Chondrocyte (in vitro differentiated cells): ENCODE results near the gene BHLHE41. TPM values are rescaled to one million over a fixed set of nuclear protein-coding genes. Genes with fewer than 3 reads are reported as not detected.

Experiments
- DNase-seq: peaks from one replicate; pipeline ENCODE4 v3.0.0; 2021; ENCODE audit warnings: mixed read lengths, low spot score
- H3K27ac Mint-ChIP-seq: one replicate; pipeline ENCODE4 v1.8.0; 2021; ENCODE audit warnings: mild to moderate bottlenecking, moderate library complexity, mixed read lengths; ENCODE audit not compliant: unreplicated experiment
- H3K27me3 Mint-ChIP-seq: 2 replicates; pipeline ENCODE4 v1.8.0; 2021; ENCODE audit warnings: low read depth, mixed read lengths
- H3K36me3 Mint-ChIP-seq: 2 replicates; pipeline ENCODE4 v1.8.0; 2021; ENCODE audit warnings: low read depth, mixed read lengths
- H3K4me1 Mint-ChIP-seq: 2 replicates; pipeline ENCODE4 v1.8.0; 2021; ENCODE audit warnings: low read depth, mild to moderate bottlenecking, mixed read lengths
- H3K4me3 Mint-ChIP-seq: one replicate; pipeline ENCODE4 v1.8.0; 2021; ENCODE audit warnings: mild to moderate bottlenecking, moderate library complexity, mixed read lengths; ENCODE audit not compliant: unreplicated experiment
- H3K9me3 Mint-ChIP-seq: 2 replicates; pipeline ENCODE4 v1.8.0; 2021; ENCODE audit warnings: low read depth, mixed read lengths
- CTCF ChIP-seq: fragments of 200-600 bp; sonication (generic); IDR thresholded peaks from 2 replicates; pipeline ENCODE4 v1.5.0; 2021; ENCODE audit warnings: antibody characterized with exemption, mild to moderate bottlenecking, moderate library complexity
- total RNA-seq: library from RNA; stranded (reverse); gene quantifications from 3 replicates; pipeline ENCODE4 v1.2.1, GENCODE V29; 2021

BHLHE41 gene
- total RNA-seq, 1 donor from 2014 or later: 6.0 TPM

GRCh38 chr12:26153421-26154154 is 28.8 kb upstream of the BHLHE41 start:
- DNase-seq: no peak
- no peak overlapping the region for H3K4me3 Mint-ChIP-seq
- no peaks in the 10 kb centered on the region for H3K36me3 Mint-ChIP-seq
- H3K27ac Mint-ChIP-seq: peak overlapping the region; percentile 73
- H3K27me3 Mint-ChIP-seq: no peaks in the 10 kb centered on the region
- peaks cover 44% of the 10 kb centered on the region for H3K4me1 Mint-ChIP-seq
- H3K9me3 Mint-ChIP-seq: no peaks in the 10 kb centered on the region
- peak; percentile 51 for TF ChIP-seq CTCF

GRCh38 chr12:26152507-26153102 is 27.8 kb upstream of the BHLHE41 start:
- TF ChIP-seq CTCF: no peak
- no peaks in the 10 kb centered on the region for H3K27me3 Mint-ChIP-seq
- H3K27ac Mint-ChIP-seq: peak overlapping the region; percentile 15
- DNase-seq: no peak
- no peak overlapping the region for H3K4me3 Mint-ChIP-seq
- H3K36me3 Mint-ChIP-seq: no peaks in the 10 kb centered on the region
- peaks cover 44% of the 10 kb centered on the region for H3K4me1 Mint-ChIP-seq
- H3K9me3 Mint-ChIP-seq: no peaks in the 10 kb centered on the region

GRCh38 chr12:26150736-26151450 is 26.1 kb upstream of the BHLHE41 start:
- Mint-ChIP-seq H3K27ac (peak overlapping the region; percentile 86), H3K27me3 (no peaks in the 10 kb centered on the region), H3K36me3 (no peaks in the 10 kb centered on the region), H3K4me1 (peaks cover 44% of the 10 kb centered on the region), H3K9me3 (no peaks in the 10 kb centered on the region), H3K4me3 (no peak overlapping the region)
- no peak for TF ChIP-seq CTCF
- DNase-seq: no peak

GRCh38 chr12:26149968-26150500 is 25.2 kb upstream of the BHLHE41 start:
- DNase-seq: no peak
- TF ChIP-seq CTCF: no peak
- Mint-ChIP-seq H3K27me3 (no peaks in the 10 kb centered on the region), H3K9me3 (no peaks in the 10 kb centered on the region), H3K36me3 (no peaks in the 10 kb centered on the region), H3K4me3 (no peak overlapping the region), H3K27ac (peak overlapping the region; percentile 86), H3K4me1 (peaks cover 44% of the 10 kb centered on the region)

GRCh38 chr12:26148291-26148690 is 23.5 kb upstream of the BHLHE41 start:
- no peak overlapping the region for H3K4me3 Mint-ChIP-seq
- no peak overlapping the region for H3K27ac Mint-ChIP-seq
- H3K27me3 Mint-ChIP-seq: no peaks in the 10 kb centered on the region
- no peak for DNase-seq
- H3K9me3 Mint-ChIP-seq: no peaks in the 10 kb centered on the region
- TF ChIP-seq CTCF: no peak
- peaks cover 29% of the 10 kb centered on the region for H3K4me1 Mint-ChIP-seq
- H3K36me3 Mint-ChIP-seq: no peaks in the 10 kb centered on the region
